ENCODE data around the gene SYNDIG1. TPM values are rescaled to one million over a fixed set of nuclear protein-coding genes. Genes with fewer than 3 reads are reported as not detected.
A peak's percentile ranks its signal among the peaks of the same experiment; 100 is the strongest.

SYNDIG1 gene
- total RNA-seq, 1 donor = 2.2 TPM

DNA sequence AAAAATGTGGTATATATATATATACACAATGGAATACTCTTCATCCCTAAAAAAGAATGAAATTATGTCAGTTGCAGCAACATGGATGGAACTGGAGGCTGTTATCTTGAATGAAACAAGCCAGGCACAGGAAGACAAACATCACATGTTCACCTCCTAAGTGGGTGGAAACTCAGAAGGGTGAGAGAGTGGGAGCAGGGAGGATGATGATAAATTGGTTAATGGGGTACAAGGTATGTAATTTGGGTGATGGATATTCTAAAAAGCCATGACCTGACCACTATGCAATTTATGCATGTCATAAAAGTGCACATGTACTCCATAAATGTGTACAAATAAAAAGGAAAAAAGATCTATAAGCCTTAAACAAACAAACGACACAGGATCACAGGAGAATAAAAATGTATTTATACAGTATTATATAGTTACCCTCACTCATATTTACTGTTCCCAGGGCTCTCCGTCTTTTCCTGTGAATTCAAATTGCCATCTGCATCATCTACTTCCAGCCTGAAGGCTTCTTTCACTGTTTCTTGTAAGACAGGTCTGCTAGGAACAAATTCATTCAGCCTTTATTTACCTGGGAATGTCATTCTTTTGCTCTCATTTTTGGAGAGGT lies 89.8 kb downstream of the SYNDIG1 start:
- no peaks in the 10 kb centered on the region for H3K79me2 ChIP-seq (ENCODE audit: insufficient read depth, low read length)
- no peaks in the 10 kb centered on the region for H3K4me1 ChIP-seq (ENCODE audit: insufficient read depth, low read length)
- H3K27ac ChIP-seq (ENCODE audit: low read depth, low read length) = no peak overlapping the region
- no peaks in the 10 kb centered on the region for H3K36me3 ChIP-seq (ENCODE audit: insufficient read depth, low read length)
- DNase-seq (ENCODE audit: insufficient read length, low spot score, missing footprints) = no peak
- H3K27me3 ChIP-seq (ENCODE audit: insufficient read depth, low read length) = no peaks in the 10 kb centered on the region
- H3K4me2 ChIP-seq (ENCODE audit: insufficient read depth, low read length) = no peak overlapping the region
- no peaks in the 10 kb centered on the region for H4K20me1 ChIP-seq (ENCODE audit: insufficient read depth, low read length)
- TF ChIP-seq CTCF (IDR thresholded peaks at IDR 0.05; ENCODE audit: extremely low read depth, low read depth, low read length) = no peak
- H2AFZ ChIP-seq (ENCODE audit: low read length) = no peak overlapping the region
- H3K4me3 ChIP-seq (ENCODE audit: insufficient read depth, low read length) = no peak overlapping the region
- H3K9me3 ChIP-seq (ENCODE audit: low read depth, low read length) = no peaks in the 10 kb centered on the region

GRCh38 chr20:24560571-24561491 lies 91.4 kb downstream of the SYNDIG1 start:
- no peaks in the 10 kb centered on the region for H3K9me3 ChIP-seq (ENCODE audit: low read depth, low read length)
- H2AFZ ChIP-seq (ENCODE audit: low read length) = no peak overlapping the region
- no peak for TF ChIP-seq CTCF (IDR thresholded peaks at IDR 0.05; ENCODE audit: extremely low read depth, low read depth, low read length)
- H3K27ac ChIP-seq (ENCODE audit: low read depth, low read length) = no peak overlapping the region
- H3K4me1 ChIP-seq (ENCODE audit: insufficient read depth, low read length) = no peaks in the 10 kb centered on the region
- H4K20me1 ChIP-seq (ENCODE audit: insufficient read depth, low read length) = no peaks in the 10 kb centered on the region
- no peak overlapping the region for H3K4me3 ChIP-seq (ENCODE audit: insufficient read depth, low read length)
- H3K79me2 ChIP-seq (ENCODE audit: insufficient read depth, low read length) = no peaks in the 10 kb centered on the region
- no peaks in the 10 kb centered on the region for H3K27me3 ChIP-seq (ENCODE audit: insufficient read depth, low read length)
- no peak for DNase-seq (ENCODE audit: insufficient read length, low spot score, missing footprints)
- no peaks in the 10 kb centered on the region for H3K36me3 ChIP-seq (ENCODE audit: insufficient read depth, low read length)
- no peak overlapping the region for H3K4me2 ChIP-seq (ENCODE audit: insufficient read depth, low read length)

GRCh38 chr20:24565835-24566351 lies 96.5 kb downstream of the SYNDIG1 start:
- DNase-seq (ENCODE audit: insufficient read length, low spot score, missing footprints) = no peak
- no peak overlapping the region for H3K4me3 ChIP-seq (ENCODE audit: insufficient read depth, low read length)
- no peaks in the 10 kb centered on the region for H4K20me1 ChIP-seq (ENCODE audit: insufficient read depth, low read length)
- H3K4me1 ChIP-seq (ENCODE audit: insufficient read depth, low read length) = no peaks in the 10 kb centered on the region
- no peak overlapping the region for H3K27ac ChIP-seq (ENCODE audit: low read depth, low read length)
- no peak overlapping the region for H3K4me2 ChIP-seq (ENCODE audit: insufficient read depth, low read length)
- H3K36me3 ChIP-seq (ENCODE audit: insufficient read depth, low read length) = no peaks in the 10 kb centered on the region
- no peak for TF ChIP-seq CTCF (IDR thresholded peaks at IDR 0.05; ENCODE audit: extremely low read depth, low read depth, low read length)
- no peaks in the 10 kb centered on the region for H3K9me3 ChIP-seq (ENCODE audit: low read depth, low read length)
- no peaks in the 10 kb centered on the region for H3K79me2 ChIP-seq (ENCODE audit: insufficient read depth, low read length)
- peaks cover 4% of the 10 kb centered on the region for H3K27me3 ChIP-seq (ENCODE audit: insufficient read depth, low read length)
- H2AFZ ChIP-seq (ENCODE audit: low read length) = no peak overlapping the region

- Histone ChIP-seq H3K36me3 (ENCODE audit: insufficient read depth, low read length) (no peaks in the 10 kb centered on the region), H4K20me1 (ENCODE audit: insufficient read depth, low read length) (no peaks in the 10 kb centered on the region), H3K4me3 (ENCODE audit: insufficient read depth, low read length) (no peak overlapping the region), H3K4me1 (ENCODE audit: insufficient read depth, low read length) (no peaks in the 10 kb centered on the region), H3K4me2 (ENCODE audit: insufficient read depth, low read length) (no peak overlapping the region), H3K27me3 (ENCODE audit: insufficient read depth, low read length) (peaks cover 4% of the 10 kb centered on the region), H2AFZ (ENCODE audit: low read length) (no peak overlapping the region), H3K79me2 (ENCODE audit: insufficient read depth, low read length) (no peaks in the 10 kb centered on the region), H3K9me3 (ENCODE audit: low read depth, low read length) (no peaks in the 10 kb centered on the region), H3K27ac (ENCODE audit: low read depth, low read length) (no peak overlapping the region)
- no peak for TF ChIP-seq CTCF (IDR thresholded peaks at IDR 0.05; ENCODE audit: extremely low read depth, low read depth, low read length)
- DNase-seq (ENCODE audit: insufficient read length, low spot score, missing footprints) = peak; percentile 31
Measured at GRCh38 chr20:24566656-24567055, 97.2 kb downstream of the SYNDIG1 start.
